Astrocyte (in vitro differentiated cells and primary cell): ENCODE results near the gene FADS2.

Experiments
- EZH2 ChIP-seq: IDR thresholded peaks from 2 replicates; pipeline ENCODE4 v1.6.1; 2012; ENCODE audit warnings: mild to moderate bottlenecking, low read length, inconsistent platforms; ENCODE audit not compliant: insufficient read depth
- TF ChIP-seq, protein P1 (sequence below): IDR thresholded peaks from 2 replicates; pipeline ENCODE4 v1.5.1; 2011; ENCODE audit warnings: low read depth, mild to moderate bottlenecking, inconsistent platforms, low read length, moderate library complexity; ENCODE audit not compliant: insufficient read depth

DNA sequence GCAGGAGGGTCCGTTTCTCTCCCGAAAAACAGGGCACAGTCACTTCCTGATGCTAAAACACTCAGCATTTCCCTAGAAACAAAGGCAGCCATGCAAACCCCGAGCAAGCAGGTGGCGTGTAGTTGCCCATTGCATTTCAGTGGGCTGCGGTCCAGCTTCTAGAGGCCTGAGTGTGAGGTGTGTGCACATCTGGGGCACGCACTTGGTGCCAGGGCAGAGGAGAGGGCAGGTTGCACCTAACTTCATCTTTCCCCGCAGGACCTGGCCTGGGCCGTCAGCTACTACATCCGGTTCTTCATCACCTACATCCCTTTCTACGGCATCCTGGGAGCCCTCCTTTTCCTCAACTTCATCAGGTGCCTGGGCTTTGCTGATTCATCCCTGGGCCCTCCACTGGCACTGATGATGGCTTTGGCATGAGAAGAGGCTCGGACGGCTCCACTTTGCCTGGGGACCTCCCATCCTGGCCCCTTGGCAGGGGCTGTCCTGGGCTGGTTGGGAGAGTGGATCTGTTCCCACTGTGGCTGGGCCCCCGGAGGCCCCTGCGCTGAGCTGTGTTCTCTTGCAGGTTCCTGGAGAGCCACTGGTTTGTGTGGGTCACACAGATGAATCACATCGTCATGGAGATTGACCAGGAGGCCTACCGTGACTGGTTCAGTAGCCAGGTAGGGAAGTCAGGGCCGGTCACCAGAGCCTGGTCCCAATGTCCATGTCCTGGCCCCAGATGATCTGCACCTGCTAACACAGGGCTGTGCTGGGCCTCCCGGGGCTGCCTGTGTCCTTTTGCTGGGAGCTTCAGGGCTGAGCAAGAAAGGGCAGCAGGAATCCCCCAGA, 34.8 kb downstream of the FADS2 start:
- TF ChIP-seq, protein P1, sequence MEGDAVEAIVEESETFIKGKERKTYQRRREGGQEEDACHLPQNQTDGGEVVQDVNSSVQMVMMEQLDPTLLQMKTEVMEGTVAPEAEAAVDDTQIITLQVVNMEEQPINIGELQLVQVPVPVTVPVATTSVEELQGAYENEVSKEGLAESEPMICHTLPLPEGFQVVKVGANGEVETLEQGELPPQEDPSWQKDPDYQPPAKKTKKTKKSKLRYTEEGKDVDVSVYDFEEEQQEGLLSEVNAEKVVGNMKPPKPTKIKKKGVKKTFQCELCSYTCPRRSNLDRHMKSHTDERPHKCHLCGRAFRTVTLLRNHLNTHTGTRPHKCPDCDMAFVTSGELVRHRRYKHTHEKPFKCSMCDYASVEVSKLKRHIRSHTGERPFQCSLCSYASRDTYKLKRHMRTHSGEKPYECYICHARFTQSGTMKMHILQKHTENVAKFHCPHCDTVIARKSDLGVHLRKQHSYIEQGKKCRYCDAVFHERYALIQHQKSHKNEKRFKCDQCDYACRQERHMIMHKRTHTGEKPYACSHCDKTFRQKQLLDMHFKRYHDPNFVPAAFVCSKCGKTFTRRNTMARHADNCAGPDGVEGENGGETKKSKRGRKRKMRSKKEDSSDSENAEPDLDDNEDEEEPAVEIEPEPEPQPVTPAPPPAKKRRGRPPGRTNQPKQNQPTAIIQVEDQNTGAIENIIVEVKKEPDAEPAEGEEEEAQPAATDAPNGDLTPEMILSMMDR, result no peak
- no peak for TF ChIP-seq EZH2
